SH-SY5Y (cell line): ENCODE data around the gene ITSN1.

Experiments used
- GATA2 ChIP-seq: IDR thresholded peaks from 2 replicates; pipeline ENCODE4 v1.6.1; 2011; ENCODE audit warnings: mild to moderate bottlenecking, low read depth, low read length
- GATA3 ChIP-seq: IDR thresholded peaks from 2 replicates; pipeline ENCODE4 v1.6.1; 2011; ENCODE audit warnings: low read depth, mild to moderate bottlenecking, low read length, moderate library complexity

- no peak for TF ChIP-seq GATA2
- no peak for TF ChIP-seq GATA3
Observed at GRCh38 chr21:33948096-33948950, 306.0 kb downstream of the ITSN1 start.
